ENCODE results near the gene MRPL41.
"Not testable (repeated sequence)": the region's sequence is repeated elsewhere in the genome, so short reads cannot be mapped to it uniquely, and the experiment has no call there.

Gene MRPL41

GRCh38 chr9:137553654-137554053, 2.0 kb downstream of the MRPL41 start:
- not testable (repeated sequence) for DNase-seq

DNA sequence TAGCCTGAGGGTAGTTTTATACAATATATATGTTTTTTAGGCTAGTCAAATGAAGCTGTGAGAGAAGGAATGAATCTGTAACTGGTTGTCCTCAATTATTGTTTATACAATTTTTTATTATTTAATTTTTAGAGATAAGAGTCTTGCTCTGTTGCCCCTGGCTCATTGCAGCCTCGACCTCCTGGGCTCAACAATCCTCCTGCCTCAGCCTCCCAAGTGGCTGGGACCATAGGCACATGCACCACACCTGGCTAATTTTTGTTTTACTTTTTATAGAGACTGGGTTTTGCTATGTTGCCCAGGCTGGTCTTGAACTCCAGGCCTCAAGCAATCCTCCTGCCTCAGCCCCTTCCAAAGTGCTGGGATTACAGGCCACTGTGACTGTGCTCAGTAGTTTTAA, 2.7 kb downstream of the MRPL41 start:
- no peak for DNase-seq

GRCh38 chr9:137555179-137555578, 3.5 kb downstream of the MRPL41 start:
- no peak for DNase-seq

GRCh38 chr9:137556069-137556838, 4.6 kb downstream of the MRPL41 start:
- no peak for DNase-seq

DNA sequence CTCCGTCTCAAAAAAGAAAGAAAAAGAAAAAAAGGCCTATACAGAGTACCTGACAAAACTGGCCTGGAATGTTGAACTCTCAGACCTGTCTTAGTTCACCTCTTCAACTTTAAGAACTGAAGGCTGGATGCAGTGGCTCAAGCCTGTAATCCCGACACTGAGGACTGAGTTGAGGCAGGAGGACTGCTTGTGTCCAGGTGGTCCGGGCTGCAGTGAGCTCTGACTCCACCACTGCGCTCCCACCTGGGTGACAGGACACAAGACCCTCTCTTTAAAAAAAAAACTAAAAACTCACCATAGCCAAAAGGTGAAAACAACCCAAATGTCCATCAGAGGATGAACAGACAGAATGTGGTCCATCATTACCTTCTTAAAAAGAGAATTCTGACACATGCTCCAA, 6.4 kb downstream of the MRPL41 start:
- no peak for DNase-seq

DNA sequence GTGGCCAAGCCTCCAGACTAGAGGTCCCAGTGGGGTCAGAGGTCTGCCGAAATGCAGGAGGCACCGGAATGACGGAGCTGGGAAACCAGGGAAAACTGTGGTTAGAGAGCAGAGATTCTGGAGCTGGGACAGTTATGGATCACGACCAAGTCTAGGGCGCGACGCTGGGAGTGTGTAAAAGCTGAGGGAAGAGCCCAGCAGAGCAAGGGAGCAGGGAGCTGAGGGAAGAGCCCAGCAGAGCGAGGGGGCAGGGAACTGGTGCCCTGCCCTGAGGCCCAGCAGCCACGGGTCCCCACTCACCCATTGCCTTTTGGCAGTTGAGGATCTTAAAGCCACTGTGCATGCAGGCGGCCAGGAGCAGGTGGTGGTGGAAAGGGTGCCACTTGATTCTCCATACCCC, 12.5 kb downstream of the MRPL41 start:
- no peak for DNase-seq

GRCh38 chr9:137564817-137565411, 13.2 kb downstream of the MRPL41 start:
- DNase-seq, result no peak

- not testable (repeated sequence) for DNase-seq
These were observed 16.8 kb downstream of the MRPL41 start for GRCh38 chr9:137568445-137568844.

DNA sequence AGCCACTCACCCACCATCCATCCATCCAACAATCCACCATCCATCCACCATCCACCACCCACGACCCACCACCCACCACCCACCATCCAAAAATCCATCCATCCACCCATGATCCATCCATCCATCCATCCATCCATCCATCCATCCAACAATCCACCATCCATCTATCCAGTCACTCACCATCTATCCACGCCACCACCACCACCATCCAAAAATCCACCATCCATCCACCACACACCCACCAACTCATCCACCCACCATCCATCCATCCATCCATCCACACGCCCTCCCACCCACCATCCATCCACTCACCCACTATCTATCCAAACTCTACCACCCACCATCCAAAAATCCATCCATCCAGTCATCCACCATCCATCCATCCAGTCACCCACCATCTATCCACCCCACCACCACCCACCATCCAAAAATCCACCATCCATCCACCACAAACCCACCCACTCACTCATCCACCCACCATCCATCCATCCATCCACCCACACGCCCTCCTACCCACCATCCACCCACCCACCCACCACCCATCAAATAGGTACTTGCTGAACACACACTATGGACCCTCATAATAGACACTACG, 18.0 kb downstream of the MRPL41 start:
- DNase-seq, result no peak

GRCh38 chr9:137570566-137570965, 18.9 kb downstream of the MRPL41 start:
- DNase-seq, result no peak

DNA sequence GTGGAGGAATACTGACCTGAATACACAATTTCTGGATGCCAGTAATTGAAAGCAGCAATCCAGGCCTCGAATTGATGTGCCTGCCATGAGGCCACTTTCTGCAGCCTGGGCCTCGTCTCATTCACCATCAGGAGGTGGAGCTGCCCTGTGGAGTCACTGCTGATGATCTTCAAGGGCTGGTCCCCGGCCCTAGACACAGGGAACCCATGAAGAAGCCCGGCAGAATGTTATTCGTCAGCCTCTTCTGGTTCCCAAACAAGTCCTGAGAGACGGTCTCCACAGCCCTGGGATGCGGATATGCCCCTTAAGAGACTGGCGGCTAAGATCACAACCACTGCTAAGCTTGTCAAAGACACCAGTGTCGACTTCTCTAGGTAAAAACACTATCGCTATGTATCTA, 22.5 kb downstream of the MRPL41 start:
- no peak for DNase-seq

DNA sequence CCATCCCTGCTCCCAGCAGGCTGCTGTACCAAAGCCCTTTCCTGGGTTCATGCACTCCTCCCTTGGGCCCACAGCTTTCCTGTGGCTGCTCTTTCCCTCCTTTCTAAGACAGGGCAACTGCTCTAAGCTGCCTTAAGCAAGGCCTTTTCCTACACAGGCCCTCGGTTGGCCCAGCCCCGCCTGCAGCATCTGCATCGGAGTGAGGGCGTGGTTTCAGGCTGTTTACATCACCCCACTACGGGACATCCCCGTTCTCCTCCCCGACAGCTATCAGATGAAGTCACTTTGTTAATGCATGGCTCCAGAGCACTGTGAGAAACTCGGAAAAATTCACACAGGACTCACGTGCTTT, 23.7 kb downstream of the MRPL41 start:
- DNase-seq, result no peak

DNA sequence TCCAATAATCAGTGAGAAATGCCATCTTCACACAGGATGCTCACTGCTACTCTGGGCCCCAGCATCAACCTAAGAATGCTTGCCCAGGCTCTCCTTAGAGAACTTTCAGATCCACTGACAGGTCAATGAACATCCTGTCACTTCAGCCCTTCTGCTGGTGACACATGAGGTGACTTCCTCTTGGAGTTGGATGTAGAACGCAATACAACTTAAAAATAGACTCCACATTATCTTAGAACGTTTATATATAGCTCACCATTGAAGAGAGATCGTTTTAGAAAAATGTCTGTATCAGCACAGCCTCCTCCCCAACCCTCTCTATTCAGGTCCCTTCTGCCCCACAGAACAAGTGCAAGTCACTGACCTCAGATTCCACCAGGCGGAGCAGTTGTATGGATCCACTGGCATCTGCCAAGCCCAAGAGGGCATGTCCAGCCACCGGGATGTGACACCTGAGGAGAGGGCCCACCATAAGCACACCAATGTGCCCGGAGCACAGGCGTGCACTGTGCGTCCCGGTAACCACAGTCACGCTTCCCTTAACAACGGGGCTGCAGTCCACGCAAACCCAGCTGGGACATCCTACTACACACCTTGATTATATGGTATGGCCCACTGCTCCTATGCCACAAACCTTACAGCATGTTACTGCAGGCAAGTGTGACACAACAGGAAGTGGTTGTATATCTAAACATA, 24.2 kb downstream of the MRPL41 start:
- no peak for DNase-seq

DNA sequence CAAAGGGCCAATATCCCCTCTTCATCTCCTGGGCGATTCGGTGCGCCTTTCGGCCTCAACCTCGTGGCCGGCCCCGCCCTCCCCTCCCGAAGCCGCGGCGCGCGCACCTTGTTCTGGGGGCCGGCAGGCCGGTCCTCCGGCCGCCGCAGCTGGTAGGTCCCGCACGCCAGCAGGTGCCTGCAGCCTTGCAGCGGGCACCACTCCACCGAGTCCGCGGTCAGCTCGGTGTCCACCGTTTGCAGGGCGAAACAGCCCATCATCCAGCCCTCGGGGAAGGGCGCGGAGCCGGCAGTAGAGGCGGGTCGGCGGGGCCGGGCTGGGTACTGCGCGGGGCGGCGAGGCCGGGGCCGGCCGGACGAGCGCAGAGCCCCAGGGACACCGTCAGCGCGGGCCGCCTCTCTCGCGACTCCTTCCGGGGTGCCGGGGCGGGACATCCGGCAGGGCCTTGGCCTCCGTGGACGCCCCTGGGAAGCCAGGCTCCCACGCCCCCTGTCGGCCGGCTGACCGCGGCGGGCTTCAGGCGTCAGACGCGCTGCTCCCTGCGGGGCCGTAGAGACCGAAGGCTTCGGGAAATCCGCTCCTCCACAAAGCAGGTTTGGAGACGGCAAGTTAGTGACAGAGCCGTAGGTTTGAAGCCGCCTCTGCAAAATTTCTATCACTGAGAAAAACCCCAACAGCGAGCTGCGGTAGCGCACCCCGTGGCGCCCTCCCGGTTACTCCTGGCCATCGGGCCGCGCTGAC, 27.0 kb downstream of the MRPL41 start, which contains the start of gene DPH7:
Gene DPH7, minus strand, starts transcription at position 408 of the 741 bp plus-strand sequence. Its CDS starts 148 bp downstream, at position 260.
- DNase-seq, result peak; percentile 86

GRCh38 chr9:137579259-137579604, 27.6 kb downstream of the MRPL41 start:
- no peak for DNase-seq

DNA sequence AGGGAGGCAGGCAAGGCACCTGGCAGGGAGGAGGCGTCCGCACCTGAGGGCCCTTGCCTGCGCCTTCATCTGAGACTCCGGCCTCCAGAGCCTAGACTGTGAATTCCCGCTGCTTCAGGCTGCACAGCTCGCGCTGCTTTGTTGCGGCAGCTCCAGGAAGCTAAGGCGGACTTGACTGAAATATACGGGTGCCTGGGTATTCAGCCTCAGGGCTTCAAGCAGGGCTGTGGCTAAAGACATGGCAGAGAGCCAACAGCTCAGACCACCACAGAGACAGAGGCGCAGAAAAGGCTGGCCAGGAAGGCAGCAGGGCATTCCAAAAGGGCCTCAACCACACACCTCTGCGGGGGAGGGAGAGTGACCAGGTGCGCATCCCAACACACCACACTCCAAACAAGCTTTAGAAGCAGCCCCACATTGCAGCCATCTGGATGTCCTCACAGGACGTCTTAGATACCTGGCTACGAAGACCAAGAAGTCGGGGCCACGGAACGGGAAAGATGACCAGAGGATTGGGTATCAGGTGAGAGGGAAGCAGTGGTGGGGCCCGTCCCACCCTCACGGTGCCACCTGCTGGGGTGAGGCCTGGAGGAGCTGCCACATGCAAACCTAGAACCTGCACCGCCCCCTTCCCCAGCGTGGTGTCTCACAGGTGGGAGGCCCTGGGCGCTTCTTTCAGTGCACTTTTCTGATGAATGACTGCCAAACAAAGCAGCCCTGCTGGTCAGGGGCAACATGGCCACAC, 28.7 kb downstream of the MRPL41 start:
- DNase-seq, result no peak

DNA sequence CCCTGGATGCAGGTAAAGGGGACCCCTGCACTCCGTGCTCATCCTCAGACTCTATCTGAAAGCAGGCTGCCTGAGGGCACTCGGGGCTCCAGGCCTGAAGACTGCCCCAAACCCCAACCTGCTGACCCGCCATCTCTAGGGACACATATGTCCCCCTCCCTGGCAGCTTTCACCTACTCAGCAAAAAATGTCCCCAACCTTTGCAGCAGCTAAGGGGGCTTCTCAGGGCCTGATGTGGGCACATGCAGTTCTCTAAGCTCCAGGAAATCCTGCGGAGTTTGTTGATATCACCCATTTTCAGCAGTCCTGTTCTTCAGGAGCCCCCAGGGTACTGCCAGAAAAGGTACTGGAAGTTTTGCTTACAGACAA, 29.3 kb downstream of the MRPL41 start:
- DNase-seq, result no peak

GRCh38 chr9:137581361-137582285, 29.9 kb downstream of the MRPL41 start:
- DNase-seq, result no peak

GRCh38 chr9:137582286-137582860, 30.7 kb downstream of the MRPL41 start:
- no peak for DNase-seq

- DNase-seq, result no peak
These were observed 31.7 kb downstream of the MRPL41 start for GRCh38 chr9:137583347-137583746.

DNA sequence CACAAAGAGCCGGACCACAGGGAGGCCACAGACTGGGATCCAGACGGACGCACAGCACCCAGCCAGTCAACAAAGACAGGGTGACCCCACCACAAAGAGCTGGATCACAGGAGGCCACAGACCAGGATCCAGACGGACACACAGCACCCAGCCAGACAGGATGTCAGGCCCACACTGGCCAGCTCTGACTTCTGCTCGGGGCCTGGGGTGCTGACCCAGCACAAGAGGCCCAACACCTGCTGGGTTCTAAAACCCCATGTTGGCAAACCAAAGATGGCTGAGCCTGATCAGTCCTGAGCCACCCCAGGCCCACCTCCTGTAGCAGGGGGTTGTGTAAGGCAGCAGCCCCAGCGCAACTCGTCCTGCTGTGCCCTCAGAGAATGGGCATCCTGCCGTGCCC, 32.3 kb downstream of the MRPL41 start:
- no peak for DNase-seq

Data from fibroblast of upper back skin (primary cell).